HepG2 (cell line): Measurements from ENCODE around the gene SPATS2. TPM values are rescaled to one million over a fixed set of nuclear protein-coding genes. Genes with fewer than 3 reads are reported as not detected.

Experiments
- GATAD2A ChIP-seq: IDR thresholded peaks from 2 replicates; pipeline ENCODE4 v1.6.1; 2016
- PCBP1 ChIP-seq: fragments of 200-400 bp; formaldehyde crosslinking; IDR thresholded peaks from 2 replicates; pipeline ENCODE4 v1.6.1; 2017; ENCODE audit warnings: mild to moderate bottlenecking, low read depth, low read length, borderline replicate concordance
- POLR2G ChIP-seq: fragments of 200-400 bp; formaldehyde crosslinking; IDR thresholded peaks from 2 replicates; pipeline ENCODE4 v1.6.1; 2018; ENCODE audit warnings: mild to moderate bottlenecking, low read depth, low read length, moderate library complexity
- RAD21 ChIP-seq: fragments of 450-650 bp; formaldehyde crosslinking; IDR thresholded peaks from 2 replicates; pipeline ENCODE4 v1.5.0; 2020; ENCODE audit warnings: mild to moderate bottlenecking
- SAP130 ChIP-seq: IDR thresholded peaks from 2 replicates; pipeline ENCODE4 v1.6.1; 2016; ENCODE audit warnings: low read depth
- YY1 ChIP-seq: IDR thresholded peaks from 2 replicates; pipeline ENCODE4 v1.6.1; 2011; ENCODE audit warnings: low read length, low read depth, moderate library complexity, mild to moderate bottlenecking; ENCODE audit not compliant: insufficient read depth, insufficient replicate concordance
- ZFY ChIP-seq: sonication (generic); formaldehyde crosslinking; IDR thresholded peaks from 2 replicates; pipeline ENCODE4 v1.4.0; 2020; ENCODE audit warnings: missing genetic modification reagents
- ZNF205 ChIP-seq: IDR thresholded peaks from 2 replicates; pipeline ENCODE4 v1.6.1; 2018; ENCODE audit warnings: missing biosample characterization, missing genetic modification reagents
- ZNF326 ChIP-seq: sonication (generic); formaldehyde crosslinking; IDR thresholded peaks from 2 replicates; pipeline ENCODE4 v1.4.0; 2020; ENCODE audit warnings: missing genetic modification reagents, borderline replicate concordance
- ZNF556 ChIP-seq: sonication (generic); formaldehyde crosslinking; IDR thresholded peaks from 2 replicates; pipeline ENCODE4 v1.4.0; 2020; ENCODE audit warnings: mild to moderate bottlenecking, missing genetic modification reagents, borderline replicate concordance
- polyA plus RNA-seq, 8 experiments: library from polyadenylated mRNA; depleted of rRNA in 3 of 8; stranded (reverse) in 7 of 8; unstranded in 1 of 8; fragments of >200 nt; fragmentation: Illumina TruSeq in 4 of 8; extraction: Trizol in 4 of 8; gene quantifications; 2 replicates each; pipeline versions ENCODE4 v1.2.1 to v1.2.3, GENCODE V29; 2011 to 2016; ENCODE audit warnings: low read depth in 4 of 8, missing spikeins in 1 of 8, mixed read lengths in 1 of 8; ENCODE audit not compliant: insufficient read depth in 1 of 8
- total RNA-seq, 5 experiments: library from RNA; depleted of rRNA; stranded (reverse); fragments of >200 nt; fragmentation: Illumina TruSeq; extraction: Trizol; gene quantifications; 2 replicates each; pipeline ENCODE4 v1.2.3, GENCODE V29; 2016; ENCODE audit warnings: low read depth in 1 of 5
- TF ChIP-seq, protein P1 (sequence below): sonication (generic); formaldehyde crosslinking; IDR thresholded peaks from 2 replicates; pipeline ENCODE4 v1.4.0; 2020; ENCODE audit warnings: missing genetic modification reagents
- TF ChIP-seq, protein P2 (sequence below): sonication (generic); formaldehyde crosslinking; IDR thresholded peaks from 2 replicates; pipeline ENCODE4 v1.4.0; 2020; ENCODE audit warnings: missing genetic modification reagents
- TF ChIP-seq, protein P3 (sequence below): sonication (generic); formaldehyde crosslinking; IDR thresholded peaks from 2 replicates; pipeline ENCODE4 v1.4.0; 2020; ENCODE audit warnings: missing genetic modification reagents, borderline replicate concordance
- TF ChIP-seq, protein P4 (sequence below): IDR thresholded peaks from 2 replicates; pipeline ENCODE4 v1.6.1; 2016; ENCODE audit warnings: mild to moderate bottlenecking

Gene SPATS2
- total and polyA plus RNA-seq, 2 of the 13 experiments (the other 11 are each of a cell fraction or from before 2014, with no cell fraction given): 19.3 to 28.1 TPM

DNA sequence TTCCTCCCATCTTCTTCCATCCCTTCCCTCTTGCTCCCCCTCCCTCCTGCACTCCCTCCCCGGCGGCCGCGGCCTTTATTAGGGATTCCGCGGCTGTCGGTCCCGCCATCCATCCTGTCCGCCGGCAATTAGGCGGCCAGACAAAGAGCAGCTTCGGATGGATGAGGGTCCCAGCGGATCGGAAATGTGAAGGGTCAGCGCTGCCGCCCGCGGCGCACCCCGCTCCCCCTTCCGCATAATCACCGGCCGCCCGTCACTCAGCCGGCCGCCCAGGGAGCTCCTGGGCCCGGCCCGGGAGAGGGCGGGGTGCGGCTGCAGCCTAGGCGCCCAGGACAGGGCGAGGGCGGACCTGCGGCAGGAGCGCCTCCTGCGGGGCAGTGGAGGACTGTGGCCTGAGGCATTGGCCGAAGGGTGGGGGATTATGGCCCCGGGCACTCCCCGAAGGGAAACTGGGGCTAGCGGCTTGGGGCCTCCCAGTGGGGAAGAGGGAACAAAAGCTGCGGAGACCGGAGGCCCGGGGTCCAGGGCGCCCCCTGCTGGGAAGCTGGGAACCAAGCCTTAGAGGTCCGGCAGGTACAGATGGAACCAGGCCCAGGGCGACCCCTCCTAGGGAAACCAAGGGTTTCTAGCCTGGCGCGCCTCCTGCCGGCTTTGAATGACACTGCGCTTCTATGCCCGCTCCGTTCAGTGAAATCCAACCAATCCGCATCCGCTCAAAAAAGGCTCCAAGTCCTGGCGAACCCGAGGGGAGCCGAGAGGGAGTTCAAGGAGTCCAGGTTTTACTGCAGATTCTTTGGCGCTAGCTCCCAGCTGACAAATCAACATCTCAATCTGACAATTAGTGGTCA lies 25.0 kb upstream of the SPATS2 start (continued):
- TF ChIP-seq, protein P1, sequence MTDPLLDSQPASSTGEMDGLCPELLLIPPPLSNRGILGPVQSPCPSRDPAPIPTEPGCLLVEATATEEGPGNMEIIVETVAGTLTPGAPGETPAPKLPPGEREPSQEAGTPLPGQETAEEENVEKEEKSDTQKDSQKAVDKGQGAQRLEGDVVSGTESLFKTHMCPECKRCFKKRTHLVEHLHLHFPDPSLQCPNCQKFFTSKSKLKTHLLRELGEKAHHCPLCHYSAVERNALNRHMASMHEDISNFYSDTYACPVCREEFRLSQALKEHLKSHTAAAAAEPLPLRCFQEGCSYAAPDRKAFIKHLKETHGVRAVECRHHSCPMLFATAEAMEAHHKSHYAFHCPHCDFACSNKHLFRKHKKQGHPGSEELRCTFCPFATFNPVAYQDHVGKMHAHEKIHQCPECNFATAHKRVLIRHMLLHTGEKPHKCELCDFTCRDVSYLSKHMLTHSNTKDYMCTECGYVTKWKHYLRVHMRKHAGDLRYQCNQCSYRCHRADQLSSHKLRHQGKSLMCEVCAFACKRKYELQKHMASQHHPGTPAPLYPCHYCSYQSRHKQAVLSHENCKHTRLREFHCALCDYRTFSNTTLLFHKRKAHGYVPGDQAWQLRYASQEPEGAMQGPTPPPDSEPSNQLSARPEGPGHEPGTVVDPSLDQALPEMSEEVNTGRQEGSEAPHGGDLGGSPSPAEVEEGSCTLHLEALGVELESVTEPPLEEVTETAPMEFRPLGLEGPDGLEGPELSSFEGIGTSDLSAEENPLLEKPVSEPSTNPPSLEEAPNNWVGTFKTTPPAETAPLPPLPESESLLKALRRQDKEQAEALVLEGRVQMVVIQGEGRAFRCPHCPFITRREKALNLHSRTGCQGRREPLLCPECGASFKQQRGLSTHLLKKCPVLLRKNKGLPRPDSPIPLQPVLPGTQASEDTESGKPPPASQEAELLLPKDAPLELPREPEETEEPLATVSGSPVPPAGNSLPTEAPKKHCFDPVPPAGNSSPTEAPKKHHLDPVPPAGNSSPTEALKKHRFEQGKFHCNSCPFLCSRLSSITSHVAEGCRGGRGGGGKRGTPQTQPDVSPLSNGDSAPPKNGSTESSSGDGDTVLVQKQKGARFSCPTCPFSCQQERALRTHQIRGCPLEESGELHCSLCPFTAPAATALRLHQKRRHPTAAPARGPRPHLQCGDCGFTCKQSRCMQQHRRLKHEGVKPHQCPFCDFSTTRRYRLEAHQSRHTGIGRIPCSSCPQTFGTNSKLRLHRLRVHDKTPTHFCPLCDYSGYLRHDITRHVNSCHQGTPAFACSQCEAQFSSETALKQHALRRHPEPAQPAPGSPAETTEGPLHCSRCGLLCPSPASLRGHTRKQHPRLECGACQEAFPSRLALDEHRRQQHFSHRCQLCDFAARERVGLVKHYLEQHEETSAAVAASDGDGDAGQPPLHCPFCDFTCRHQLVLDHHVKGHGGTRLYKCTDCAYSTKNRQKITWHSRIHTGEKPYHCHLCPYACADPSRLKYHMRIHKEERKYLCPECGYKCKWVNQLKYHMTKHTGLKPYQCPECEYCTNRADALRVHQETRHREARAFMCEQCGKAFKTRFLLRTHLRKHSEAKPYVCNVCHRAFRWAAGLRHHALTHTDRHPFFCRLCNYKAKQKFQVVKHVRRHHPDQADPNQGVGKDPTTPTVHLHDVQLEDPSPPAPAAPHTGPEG (CRISPR knock-in tag): no peak
- TF ChIP-seq POLR2G (no peak), RAD21 (CRISPR knock-in tag) (peak; percentile 82), ZNF556 (CRISPR knock-in tag) (peak; percentile 70; the same call in 1 of the 2 replicates), PCBP1 (0 out of 2 replicates have a peak, but pooled peaks have one; percentile 15), SAP130 (CRISPR knock-in tag) (peak; percentile 50), GATAD2A (CRISPR knock-in tag) (peak; percentile 60), ZNF205 (0 out of 2 replicates have a peak, but pooled peaks have one; percentile 14), ZNF326 (no peak), ZFY (CRISPR knock-in tag) (peak; percentile 65), YY1 (peak; percentile 53)
- TF ChIP-seq, protein P2, sequence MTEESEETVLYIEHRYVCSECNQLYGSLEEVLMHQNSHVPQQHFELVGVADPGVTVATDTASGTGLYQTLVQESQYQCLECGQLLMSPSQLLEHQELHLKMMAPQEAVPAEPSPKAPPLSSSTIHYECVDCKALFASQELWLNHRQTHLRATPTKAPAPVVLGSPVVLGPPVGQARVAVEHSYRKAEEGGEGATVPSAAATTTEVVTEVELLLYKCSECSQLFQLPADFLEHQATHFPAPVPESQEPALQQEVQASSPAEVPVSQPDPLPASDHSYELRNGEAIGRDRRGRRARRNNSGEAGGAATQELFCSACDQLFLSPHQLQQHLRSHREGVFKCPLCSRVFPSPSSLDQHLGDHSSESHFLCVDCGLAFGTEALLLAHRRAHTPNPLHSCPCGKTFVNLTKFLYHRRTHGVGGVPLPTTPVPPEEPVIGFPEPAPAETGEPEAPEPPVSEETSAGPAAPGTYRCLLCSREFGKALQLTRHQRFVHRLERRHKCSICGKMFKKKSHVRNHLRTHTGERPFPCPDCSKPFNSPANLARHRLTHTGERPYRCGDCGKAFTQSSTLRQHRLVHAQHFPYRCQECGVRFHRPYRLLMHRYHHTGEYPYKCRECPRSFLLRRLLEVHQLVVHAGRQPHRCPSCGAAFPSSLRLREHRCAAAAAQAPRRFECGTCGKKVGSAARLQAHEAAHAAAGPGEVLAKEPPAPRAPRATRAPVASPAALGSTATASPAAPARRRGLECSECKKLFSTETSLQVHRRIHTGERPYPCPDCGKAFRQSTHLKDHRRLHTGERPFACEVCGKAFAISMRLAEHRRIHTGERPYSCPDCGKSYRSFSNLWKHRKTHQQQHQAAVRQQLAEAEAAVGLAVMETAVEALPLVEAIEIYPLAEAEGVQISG: peak; percentile 33; the same call in 1 of the 2 replicates
- TF ChIP-seq, protein P3, sequence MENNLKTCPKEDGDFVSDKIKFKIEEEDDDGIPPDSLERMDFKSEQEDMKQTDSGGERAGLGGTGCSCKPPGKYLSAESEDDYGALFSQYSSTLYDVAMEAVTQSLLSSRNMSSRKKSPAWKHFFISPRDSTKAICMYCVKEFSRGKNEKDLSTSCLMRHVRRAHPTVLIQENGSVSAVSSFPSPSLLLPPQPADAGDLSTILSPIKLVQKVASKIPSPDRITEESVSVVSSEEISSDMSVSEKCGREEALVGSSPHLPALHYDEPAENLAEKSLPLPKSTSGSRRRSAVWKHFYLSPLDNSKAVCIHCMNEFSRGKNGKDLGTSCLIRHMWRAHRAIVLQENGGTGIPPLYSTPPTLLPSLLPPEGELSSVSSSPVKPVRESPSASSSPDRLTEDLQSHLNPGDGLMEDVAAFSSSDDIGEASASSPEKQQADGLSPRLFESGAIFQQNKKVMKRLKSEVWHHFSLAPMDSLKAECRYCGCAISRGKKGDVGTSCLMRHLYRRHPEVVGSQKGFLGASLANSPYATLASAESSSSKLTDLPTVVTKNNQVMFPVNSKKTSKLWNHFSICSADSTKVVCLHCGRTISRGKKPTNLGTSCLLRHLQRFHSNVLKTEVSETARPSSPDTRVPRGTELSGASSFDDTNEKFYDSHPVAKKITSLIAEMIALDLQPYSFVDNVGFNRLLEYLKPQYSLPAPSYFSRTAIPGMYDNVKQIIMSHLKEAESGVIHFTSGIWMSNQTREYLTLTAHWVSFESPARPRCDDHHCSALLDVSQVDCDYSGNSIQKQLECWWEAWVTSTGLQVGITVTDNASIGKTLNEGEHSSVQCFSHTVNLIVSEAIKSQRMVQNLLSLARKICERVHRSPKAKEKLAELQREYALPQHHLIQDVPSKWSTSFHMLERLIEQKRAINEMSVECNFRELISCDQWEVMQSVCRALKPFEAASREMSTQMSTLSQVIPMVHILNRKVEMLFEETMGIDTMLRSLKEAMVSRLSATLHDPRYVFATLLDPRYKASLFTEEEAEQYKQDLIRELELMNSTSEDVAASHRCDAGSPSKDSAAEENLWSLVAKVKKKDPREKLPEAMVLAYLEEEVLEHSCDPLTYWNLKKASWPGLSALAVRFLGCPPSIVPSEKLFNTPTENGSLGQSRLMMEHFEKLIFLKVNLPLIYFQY (CRISPR knock-in tag): peak; percentile 45; the same call in 1 of the 2 replicates
- TF ChIP-seq, protein P4, sequence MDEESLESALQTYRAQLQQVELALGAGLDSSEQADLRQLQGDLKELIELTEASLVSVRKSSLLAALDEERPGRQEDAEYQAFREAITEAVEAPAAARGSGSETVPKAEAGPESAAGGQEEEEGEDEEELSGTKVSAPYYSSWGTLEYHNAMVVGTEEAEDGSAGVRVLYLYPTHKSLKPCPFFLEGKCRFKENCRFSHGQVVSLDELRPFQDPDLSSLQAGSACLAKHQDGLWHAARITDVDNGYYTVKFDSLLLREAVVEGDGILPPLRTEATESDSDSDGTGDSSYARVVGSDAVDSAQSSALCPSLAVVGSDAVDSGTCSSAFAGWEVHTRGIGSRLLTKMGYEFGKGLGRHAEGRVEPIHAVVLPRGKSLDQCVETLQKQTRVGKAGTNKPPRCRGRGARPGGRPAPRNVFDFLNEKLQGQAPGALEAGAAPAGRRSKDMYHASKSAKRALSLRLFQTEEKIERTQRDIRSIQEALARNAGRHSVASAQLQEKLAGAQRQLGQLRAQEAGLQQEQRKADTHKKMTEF (CRISPR knock-in tag): peak; percentile 74
